Tibial artery (tissue), 4 donors: ENCODE data around the gene CARF.
A peak's percentile ranks its signal among the peaks of the same experiment; 100 is the strongest.

Source experiments
- DNase-seq, 2 donors: peaks; one replicate each; pipeline ENCODE4 v3.0.0-alpha.2; 2019
- H3K27ac ChIP-seq, 2 donors: fragments of 200-600 bp; sonication (generic) in 1 of 2; 1 replicate in 1 of 2; 2 replicates in 1 of 2; pipeline ENCODE4 v1.5.1; 2018 to 2019; ENCODE audit warnings: mild to moderate bottlenecking in 1 of 2
- H3K27me3 ChIP-seq, 2 donors: fragments of 200-600 bp; sonication (generic) in 1 of 2; one replicate each; pipeline versions ENCODE4 v1.5.1 to v1.6.0; 2016 to 2019
- H3K36me3 ChIP-seq, 3 donors: fragments of 200-600 bp; sonication (generic) in 2 of 3; one replicate each; pipeline ENCODE4 v1.5.1; 2016 to 2019; ENCODE audit warnings: mild to moderate bottlenecking in 2 of 3
- H3K4me1 ChIP-seq, 4 donors: fragments of 200-600 bp; sonication (generic) in 2 of 4; 1 replicate in 3 of 4; 2 replicates in 1 of 4; pipeline ENCODE4 v1.5.1; 2016 to 2019
- H3K4me3 ChIP-seq, 2 donors: fragments of 200-600 bp; sonication (generic) in 1 of 2; 1 replicate in 1 of 2; 2 replicates in 1 of 2; pipeline ENCODE4 v1.5.1; 2018 to 2019; ENCODE audit warnings: mild to moderate bottlenecking in 2 of 2
- H3K9me3 ChIP-seq, 3 donors: fragments of 200-600 bp; sonication (generic) in 1 of 3; one replicate each; pipeline ENCODE4 v1.5.1; 2016 to 2019
- CTCF ChIP-seq, 2 experiments: fragments of 200-600 bp in 1 of 2; fragments of 450-650 bp in 1 of 2; IDR thresholded peaks; one replicate each; pipeline ENCODE4 v1.5.1; 2017 to 2019; ENCODE audit warnings: antibody characterized with exemption in 2 of 2, mild to moderate bottlenecking in 1 of 2, moderate library complexity in 1 of 2
- intact Hi-C: fragments of 100-400 bp; cut with DNase I; formaldehyde crosslinking; loops from one replicate; pipeline ENCODE4 v1.15.0; 2023; ENCODE audit warnings: low total_unique reads

The CARF gene

GRCh38 chr2:202911512-202912341 lies at the start of gene CARF, which contains the start of gene WDR12:
Gene CARF, plus strand, starts transcription at chr2:202912275. Its CDS starts 29,628 bp downstream, at chr2:202941903.
Gene WDR12, minus strand, starts transcription at chr2:202911673. Its CDS starts 197 bp downstream, at chr2:202911476.
- Histone ChIP-seq H3K4me1 (peaks cover 0 to 24% (median 8%) of the 10 kb centered on the region in 4 donors), H3K27ac (peak within 1 kb of the TSS; percentile 67 to 80), H3K9me3 (no peaks in the 10 kb centered on the region), H3K36me3 (no peaks in the 10 kb centered on the region), H3K27me3 (no peaks in the 10 kb centered on the region), H3K4me3 (peak within 1 kb of the TSS; percentile 61 to 76)
- intact Hi-C loops, result no loop called here
- peak; percentile 92 to 95 for DNase-seq
- peak in 1 of 2 experiments; percentile 17 for TF ChIP-seq CTCF (IDR thresholded peaks at IDR 0.05)

- peak; percentile 14 to 26 for TF ChIP-seq CTCF (IDR thresholded peaks at IDR 0.05)
- Histone ChIP-seq H3K4me1 (peaks cover 0 to 7% (median 3%) of the 10 kb centered on the region in 4 donors), H3K9me3 (no peaks in the 10 kb centered on the region), H3K36me3 (peaks cover 0 to 5% (median 0%) of the 10 kb centered on the region in 3 donors), H3K4me3 (peak overlapping the region; percentile 69 to 90), H3K27me3 (no peaks in the 10 kb centered on the region), H3K27ac (peak overlapping the region; percentile 73 to 83)
- intact Hi-C loops, result loop anchor here (2.0 kb wide), 1 partner anchor 282 kb away; no protein-coding TSS in a partner anchor
- DNase-seq, result peak; percentile 56 to 76
Measured at GRCh38 chr2:202870431-202871299, 41.4 kb upstream of the CARF start.

GRCh38 chr2:202871300-202872141 lies 40.6 kb upstream of the CARF start, which contains the start of gene ICA1L:
Gene ICA1L, minus strand, starts transcription at chr2:202871766. Its CDS starts 42,757 bp downstream, at chr2:202829009.
- Histone ChIP-seq H3K27ac (peak within 1 kb of the TSS; percentile 73 to 83), H3K4me3 (peak within 1 kb of the TSS; percentile 69 to 90), H3K36me3 (peaks cover 0 to under 1% (median 0%) of the 10 kb centered on the region in 3 donors), H3K27me3 (no peaks in the 10 kb centered on the region), H3K9me3 (no peaks in the 10 kb centered on the region), H3K4me1 (peaks cover 0 to 7% (median 3%) of the 10 kb centered on the region in 4 donors)
- intact Hi-C loops, result loop anchor here (2.0 kb wide), 1 partner anchor 283 kb away; no protein-coding TSS in a partner anchor
- peak; percentile 54 to 80 for DNase-seq
- TF ChIP-seq CTCF (IDR thresholded peaks at IDR 0.05), result peak in 1 of 2 experiments; percentile 11

GRCh38 chr2:202877699-202878098 lies 34.4 kb upstream of the CARF start:
- no peak for TF ChIP-seq CTCF (IDR thresholded peaks at IDR 0.05)

More at GRCh38 chr2:202877699-202878098, 34.4 kb upstream of the CARF start:
- peaks cover 8 to 19% (median 9%) of the 10 kb centered on the region in 3 donors for H3K36me3 ChIP-seq
- no peak overlapping the region for H3K4me3 ChIP-seq
- H3K4me1 ChIP-seq, result no peaks in the 10 kb centered on the region
- no peaks in the 10 kb centered on the region for H3K27me3 ChIP-seq
- no peaks in the 10 kb centered on the region for H3K9me3 ChIP-seq
- H3K27ac ChIP-seq, result no peak overlapping the region
- intact Hi-C loops, result no loop called here
- DNase-seq, result no peak
